HepG2 (cell line): ENCODE data around the gene NMT2. TPM values are rescaled to one million over a fixed set of nuclear protein-coding genes. Genes with fewer than 3 reads are reported as not detected.

Experiments used
- ATAC-seq: fragments of 200-7000 bp; cut with Tn5 transposase; 3 replicates; pipeline ENCODE4 v1.9.1; 2020; ENCODE audit warnings: mild to moderate bottlenecking, moderate library complexity
- BruUV-seq: library from RNA; stranded (reverse); fragments of 400-500 nt; replicated peaks from 2 replicates; lab custom pipeline; 2021; lab: Mats Ljungman, UMichigan
- CTCF ChIA-PET: fragments of 300-600 bp; formaldehyde crosslinking; extraction: SDS; loops from one replicate; lab custom pipeline; 2021; ENCODE audit warnings: low total read pairs, inconsistent platforms, low intra/inter-chr PET ratio; lab: Yijun Ruan, JAX
- POLR2A ChIA-PET: fragments of 350-600 bp; sonication (Branson Sonifier 250); formaldehyde crosslinking; loops from one replicate; lab custom pipeline; 2020; ENCODE audit warnings: antibody characterized with exemption, inconsistent platforms; lab: Yijun Ruan, JAX
- DNase-seq: peaks from one replicate; pipeline ENCODE4 v3.0.0-alpha.2; 2015; ENCODE audit warnings: low spot score
- FAIRE-seq: peaks from 3 replicates; lab custom pipeline; 2011; peaks lifted over from hg19 to GRCh38; lab: Jason Lieb, UNC
- H2AFZ ChIP-seq: one replicate; pipeline ENCODE4 v1.6.1; 2011; ENCODE audit warnings: low read length, inconsistent platforms
- H3K27ac ChIP-seq: fragments of 300-600 bp; 3 replicates; pipeline ENCODE4 v1.8.0; 2011; ENCODE audit warnings: mixed run types, mild to moderate bottlenecking, mixed read lengths, low read length, inconsistent platforms; ENCODE audit not compliant: insufficient read depth; ENCODE audit errors: extremely low read length
- H3K27me3 ChIP-seq, 2 experiments: fragments of 200-600 bp in 1 of 2; 2 replicates in 1 of 2; 3 replicates in 1 of 2; pipeline versions ENCODE4 v1.6.0 to v1.8.0; 2011; ENCODE audit warnings: low read length in 2 of 2, mild to moderate bottlenecking in 2 of 2, moderate library complexity in 2 of 2, inconsistent platforms in 1 of 2; ENCODE audit not compliant: insufficient read depth in 2 of 2, control insufficient read depth in 1 of 2
- H3K36me3 ChIP-seq, 2 experiments: fragments of 200-600 bp in 1 of 2; replicated peaks in 1 of 2; 2 replicates in 1 of 2; 3 replicates in 1 of 2; pipeline versions ENCODE4 v1.5.1 to v1.8.0; 2011; ENCODE audit warnings: low read length in 2 of 2, inconsistent platforms in 1 of 2; ENCODE audit not compliant: insufficient read depth in 2 of 2, control insufficient read depth in 1 of 2
- H3K4me1 ChIP-seq: 2 replicates; pipeline ENCODE4 v1.5.1; 2012; ENCODE audit warnings: low read length, inconsistent platforms; ENCODE audit not compliant: insufficient read depth
- H3K4me2 ChIP-seq: 2 replicates; pipeline ENCODE4 v1.6.0; 2011; ENCODE audit warnings: low read depth, low read length, inconsistent platforms
- H3K4me3 ChIP-seq, 3 experiments: fragments of 200-600 bp in 1 of 3; sonication (generic), shearing (Covaris generic) in 1 of 3; replicated peaks in 1 of 3; 2 replicates each; pipeline ENCODE4 v1.5.1; 2011 to 2016; ENCODE audit warnings: low read length in 3 of 3, inconsistent platforms in 2 of 3, low read depth in 2 of 3, mild to moderate bottlenecking in 2 of 3, control low read depth in 1 of 3, mixed read lengths in 1 of 3; ENCODE audit not compliant: insufficient read depth in 1 of 3
- H3K79me2 ChIP-seq: one replicate; pipeline ENCODE4 v1.6.1; 2011; ENCODE audit warnings: low read length, inconsistent platforms; ENCODE audit not compliant: insufficient read depth
- H3K9ac ChIP-seq: 2 replicates; pipeline ENCODE4 v1.6.0; 2011; ENCODE audit warnings: mild to moderate bottlenecking, low read depth, low read length, inconsistent platforms; ENCODE audit not compliant: insufficient read depth
- H3K9me3 ChIP-seq: 2 replicates; pipeline ENCODE4 v1.5.1; 2012; ENCODE audit warnings: mild to moderate bottlenecking, low read length
- H4K20me1 ChIP-seq: 2 replicates; pipeline ENCODE4 v1.6.0; 2011; ENCODE audit warnings: inconsistent platforms, mild to moderate bottlenecking, low read length, moderate library complexity; ENCODE audit not compliant: insufficient read depth
- CENPX ChIP-seq: sonication (generic); formaldehyde crosslinking; IDR thresholded peaks from 2 replicates; pipeline ENCODE4 v1.9.0; 2021; ENCODE audit warnings: mild to moderate bottlenecking, missing genetic modification reagents, moderate library complexity
- ETV6 ChIP-seq: sonication (generic); formaldehyde crosslinking; conservative IDR thresholded peaks from 2 replicates; pipeline ENCODE4 v1.4.0; 2020; ENCODE audit warnings: missing genetic modification reagents
- GTF2F1 ChIP-seq: fragments of 150-350 bp; IDR thresholded peaks from 2 replicates; pipeline ENCODE4 v1.6.1; 2014; ENCODE audit warnings: low read length
- NR3C1 ChIP-seq: sonication (generic); formaldehyde crosslinking; IDR thresholded peaks from 2 replicates; pipeline ENCODE4 v1.4.0; 2020; ENCODE audit warnings: missing genetic modification reagents
- SMARCE1 ChIP-seq: fragments of 450-650 bp; IDR thresholded peaks from 2 replicates; pipeline ENCODE4 v1.6.1; 2017; ENCODE audit warnings: borderline replicate concordance
- WIZ ChIP-seq: sonication (generic); formaldehyde crosslinking; IDR thresholded peaks from 2 replicates; pipeline ENCODE4 v1.5.1; 2020; ENCODE audit warnings: mild to moderate bottlenecking, missing genetic modification reagents
- ZBTB7A ChIP-seq: sonication (generic); formaldehyde crosslinking; IDR thresholded peaks from 2 replicates; pipeline ENCODE4 v1.8.0; 2022; ENCODE audit warnings: mild to moderate bottlenecking, missing genetic modification reagents
- ZNF121 ChIP-seq: sonication (generic); formaldehyde crosslinking; IDR thresholded peaks from 2 replicates; pipeline ENCODE4 v1.5.0; 2020; ENCODE audit warnings: mild to moderate bottlenecking, missing genetic modification reagents
- ZNF513 ChIP-seq: sonication (generic); formaldehyde crosslinking; conservative IDR thresholded peaks from 2 replicates; pipeline ENCODE4 v1.5.0; 2020; ENCODE audit warnings: missing genetic modification reagents
- ZNF547 ChIP-seq: sonication (generic); formaldehyde crosslinking; IDR thresholded peaks from 2 replicates; pipeline ENCODE4 v1.5.1; 2020; ENCODE audit warnings: mild to moderate bottlenecking, missing genetic modification reagents
- ZNF749 ChIP-seq: sonication (generic); formaldehyde crosslinking; IDR thresholded peaks from 2 replicates; pipeline ENCODE4 v1.8.0; 2022; ENCODE audit warnings: mild to moderate bottlenecking, missing genetic modification reagents, moderate library complexity, borderline replicate concordance
- ZNF766 ChIP-seq: sonication (generic); formaldehyde crosslinking; IDR thresholded peaks from 2 replicates; pipeline ENCODE4 v1.5.0; 2020; ENCODE audit warnings: missing genetic modification reagents, borderline replicate concordance
- WGBS: methylation state at CpG from one replicate; pipeline ENCODE4 v1.1.6; 2017; ENCODE audit warnings: low lambda C conversion rate; 5-methylcytosine and 5-hydroxymethylcytosine counted together
- in situ Hi-C: cut with HindIII; loops from 2 replicates; pipeline ENCODE4 v1.10.0; 2017; ENCODE audit warnings: low pct_unique_long_range_greater_than_20kb; ENCODE audit not compliant: extremely low pct_ligation_motif_present
- intact Hi-C: fragments of 100-400 bp; cut with micrococcal nuclease; formaldehyde crosslinking; loops from one replicate; pipeline ENCODE4 v1.10.0; 2022; ENCODE audit not compliant: unreplicated experiment
- polyA plus RNA-seq, 8 experiments: library from polyadenylated mRNA; depleted of rRNA in 3 of 8; stranded (reverse) in 7 of 8; unstranded in 1 of 8; fragments of >200 nt; fragmentation: Illumina TruSeq in 4 of 8; extraction: Trizol in 4 of 8; gene quantifications; 2 replicates each; pipeline versions ENCODE4 v1.2.1 to v1.2.3, GENCODE V29; 2011 to 2016; ENCODE audit warnings: low read depth in 4 of 8, missing spikeins in 1 of 8, mixed read lengths in 1 of 8; ENCODE audit not compliant: insufficient read depth in 1 of 8
- total RNA-seq, 5 experiments: library from RNA; depleted of rRNA; stranded (reverse); fragments of >200 nt; fragmentation: Illumina TruSeq; extraction: Trizol; gene quantifications; 2 replicates each; pipeline ENCODE4 v1.2.3, GENCODE V29; 2016; ENCODE audit warnings: low read depth in 1 of 5
- TF ChIP-seq, protein P1 (sequence below): sonication (generic); formaldehyde crosslinking; conservative IDR thresholded peaks from 2 replicates; pipeline ENCODE4 v1.8.0; 2022; ENCODE audit warnings: mild to moderate bottlenecking, moderate library complexity, missing genetic modification reagents
- TF ChIP-seq, protein P2 (sequence below): sonication (generic); formaldehyde crosslinking; IDR thresholded peaks from 2 replicates; pipeline ENCODE4 v1.4.0; 2020; ENCODE audit warnings: mild to moderate bottlenecking, missing genetic modification reagents, borderline replicate concordance
- TF ChIP-seq, protein P3 (sequence below): sonication (generic); formaldehyde crosslinking; IDR thresholded peaks from 2 replicates; pipeline ENCODE4 v1.5.0; 2020; ENCODE audit warnings: mild to moderate bottlenecking, missing genetic modification reagents, borderline replicate concordance

Gene NMT2
- total and polyA plus RNA-seq, 2 of the 13 experiments (the other 11 are each of a cell fraction or from before 2014, with no cell fraction given): 10.1 to 23.8 TPM

DNA sequence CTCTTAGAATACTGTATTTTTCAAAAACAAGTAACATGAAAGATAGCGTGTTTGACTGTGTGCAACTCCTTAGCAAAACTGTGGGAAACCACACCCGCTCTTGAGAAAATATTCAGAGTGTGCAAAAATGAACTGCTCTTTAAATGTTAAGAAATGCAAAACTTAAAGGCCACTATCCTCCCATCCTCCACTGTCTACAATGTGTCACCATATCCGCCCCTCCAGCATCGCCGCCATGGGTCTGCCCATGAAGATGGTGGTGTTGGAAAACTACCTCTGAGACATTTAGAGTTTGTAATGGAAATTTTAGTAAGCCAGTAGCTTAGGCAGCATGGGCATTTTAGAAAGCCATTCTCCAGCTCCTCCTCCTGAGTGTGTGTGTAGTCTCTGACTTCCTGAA lies 20.1 kb upstream of the NMT2 start:
- no peaks in the 10 kb centered on the region for H4K20me1 ChIP-seq
- H3K36me3 ChIP-seq: no peaks in the 10 kb centered on the region
- intact Hi-C loops (no loop called here), in situ Hi-C loops (no loop called here)
- ATAC-seq: no peak
- 91% methylated on average over 5 of the region's 5 CpGs for WGBS
- H3K4me1 ChIP-seq: peaks cover 24% of the 10 kb centered on the region
- no peak for DNase-seq
- no peak overlapping the region for H3K4me3 ChIP-seq
- ChIA-PET POLR2A (interaction anchor here (2.4 kb wide), 1 partner anchor 19 kb away, joined by 8 read pairs; the partner anchor contains the start of gene NMT2), CTCF (no interaction called here)
- H3K27me3 ChIP-seq: 0 out of 5 replicates have a peak, but pooled peaks cover 0 to 1% of the 10 kb centered on the region in 2 experiments
- no peaks in the 10 kb centered on the region for H3K79me2 ChIP-seq
- H3K4me2 ChIP-seq: no peak overlapping the region
- H3K9me3 ChIP-seq: no peaks in the 10 kb centered on the region
- FAIRE-seq: no peak
- H2AFZ ChIP-seq: no peak overlapping the region
- BruUV-seq: no TSS peak
- H3K27ac ChIP-seq: no peak overlapping the region
- no peak overlapping the region for H3K9ac ChIP-seq
- TF ChIP-seq ZNF513 (CRISPR knock-in tag): no peak
- TF ChIP-seq, protein P1, sequence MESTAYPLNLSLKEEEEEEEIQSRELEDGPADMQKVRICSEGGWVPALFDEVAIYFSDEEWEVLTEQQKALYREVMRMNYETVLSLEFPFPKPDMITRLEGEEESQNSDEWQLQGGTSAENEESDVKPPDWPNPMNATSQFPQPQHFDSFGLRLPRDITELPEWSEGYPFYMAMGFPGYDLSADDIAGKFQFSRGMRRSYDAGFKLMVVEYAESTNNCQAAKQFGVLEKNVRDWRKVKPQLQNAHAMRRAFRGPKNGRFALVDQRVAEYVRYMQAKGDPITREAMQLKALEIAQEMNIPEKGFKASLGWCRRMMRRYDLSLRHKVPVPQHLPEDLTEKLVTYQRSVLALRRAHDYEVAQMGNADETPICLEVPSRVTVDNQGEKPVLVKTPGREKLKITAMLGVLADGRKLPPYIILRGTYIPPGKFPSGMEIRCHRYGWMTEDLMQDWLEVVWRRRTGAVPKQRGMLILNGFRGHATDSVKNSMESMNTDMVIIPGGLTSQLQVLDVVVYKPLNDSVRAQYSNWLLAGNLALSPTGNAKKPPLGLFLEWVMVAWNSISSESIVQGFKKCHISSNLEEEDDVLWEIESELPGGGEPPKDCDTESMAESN (CRISPR knock-in tag): no peak
- TF ChIP-seq ZNF749 (CRISPR knock-in tag): no peak
- TF ChIP-seq, protein P2, sequence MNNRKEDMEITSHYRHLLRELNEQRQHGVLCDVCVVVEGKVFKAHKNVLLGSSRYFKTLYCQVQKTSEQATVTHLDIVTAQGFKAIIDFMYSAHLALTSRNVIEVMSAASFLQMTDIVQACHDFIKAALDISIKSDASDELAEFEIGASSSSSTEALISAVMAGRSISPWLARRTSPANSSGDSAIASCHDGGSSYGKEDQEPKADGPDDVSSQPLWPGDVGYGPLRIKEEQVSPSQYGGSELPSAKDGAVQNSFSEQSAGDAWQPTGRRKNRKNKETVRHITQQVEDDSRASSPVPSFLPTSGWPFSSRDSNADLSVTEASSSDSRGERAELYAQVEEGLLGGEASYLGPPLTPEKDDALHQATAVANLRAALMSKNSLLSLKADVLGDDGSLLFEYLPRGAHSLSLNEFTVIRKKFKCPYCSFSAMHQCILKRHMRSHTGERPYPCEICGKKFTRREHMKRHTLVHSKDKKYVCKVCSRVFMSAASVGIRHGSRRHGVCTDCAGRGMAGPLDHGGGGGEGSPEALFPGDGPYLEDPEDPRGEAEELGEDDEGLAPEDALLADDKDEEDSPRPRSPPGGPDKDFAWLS (CRISPR knock-in tag): no peak
- TF ChIP-seq ETV6 (CRISPR knock-in tag): no peak
- TF ChIP-seq, protein P3, sequence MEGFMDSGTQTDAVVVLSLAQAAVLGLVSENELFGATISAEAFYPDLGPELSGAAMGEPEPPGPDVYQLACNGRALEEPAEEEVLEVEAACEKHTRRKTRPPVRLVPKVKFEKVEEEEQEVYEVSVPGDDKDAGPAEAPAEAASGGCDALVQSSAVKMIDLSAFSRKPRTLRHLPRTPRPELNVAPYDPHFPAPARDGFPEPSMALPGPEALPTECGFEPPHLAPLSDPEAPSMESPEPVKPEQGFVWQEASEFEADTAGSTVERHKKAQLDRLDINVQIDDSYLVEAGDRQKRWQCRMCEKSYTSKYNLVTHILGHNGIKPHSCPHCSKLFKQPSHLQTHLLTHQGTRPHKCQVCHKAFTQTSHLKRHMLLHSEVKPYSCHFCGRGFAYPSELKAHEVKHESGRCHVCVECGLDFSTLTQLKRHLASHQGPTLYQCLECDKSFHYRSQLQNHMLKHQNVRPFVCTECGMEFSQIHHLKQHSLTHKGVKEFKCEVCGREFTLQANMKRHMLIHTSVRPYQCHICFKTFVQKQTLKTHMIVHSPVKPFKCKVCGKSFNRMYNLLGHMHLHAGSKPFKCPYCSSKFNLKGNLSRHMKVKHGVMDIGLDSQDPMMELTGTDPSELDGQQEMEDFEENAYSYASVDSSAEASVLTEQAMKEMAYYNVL: no peak
- TF ChIP-seq ZBTB7A (CRISPR knock-in tag): no peak
- no peak for TF ChIP-seq WIZ (CRISPR knock-in tag)
- TF ChIP-seq ZNF121: no peak
- no peak for TF ChIP-seq ZNF547 (CRISPR knock-in tag)
- TF ChIP-seq ZNF766 (CRISPR knock-in tag): no peak
- TF ChIP-seq SMARCE1: no peak
- no peak for TF ChIP-seq NR3C1 (CRISPR knock-in tag)
- no peak for TF ChIP-seq CENPX
- no peak for TF ChIP-seq GTF2F1
